Endothelial cell of umbilical vein (primary cell): ENCODE data around the gene OST4. TPM values are rescaled to one million over a fixed set of nuclear protein-coding genes. Genes with fewer than 3 reads are reported as not detected.
A peak's percentile ranks its signal among the peaks of the same experiment; 100 is the strongest.

Source experiments
- BruUV-seq: library from RNA; stranded (reverse); fragments of 400-500 nt; replicated peaks from 2 replicates; lab custom pipeline; 2021; lab: Mats Ljungman, UMichigan
- CTCF ChIA-PET: fragments of 300-600, 350-600 bp; sonication (Branson Sonifier 250); formaldehyde crosslinking; loops from one replicate; lab custom pipeline; 2021; ENCODE audit warnings: antibody characterized with exemption, inconsistent platforms; lab: Charles Lee
- POLR2A ChIA-PET: fragments of 300-600, 350-600 bp; sonication (Branson Sonifier 250); formaldehyde crosslinking; loops from one replicate; lab custom pipeline; 2021; ENCODE audit warnings: antibody characterized with exemption, inconsistent platforms; lab: Charles Lee
- DNase-seq: peaks from one replicate; pipeline ENCODE4 v3.0.0-alpha.2; 2011; ENCODE audit warnings: low read depth, low spot score
- FAIRE-seq: peaks from 2 replicates; lab custom pipeline; 2011; peaks lifted over from hg19 to GRCh38; lab: Jason Lieb, UNC
- H2AFZ ChIP-seq: 2 replicates; pipeline ENCODE4 v1.6.0; 2012; ENCODE audit warnings: low read depth, low read length, control low read depth, inconsistent platforms
- H3K27ac ChIP-seq: 2 replicates; pipeline ENCODE4 v1.5.1; 2011; ENCODE audit warnings: low read depth, mild to moderate bottlenecking, control low read depth, low read length, moderate library complexity; ENCODE audit not compliant: insufficient read depth
- H3K27me3 ChIP-seq, 2 experiments: 2 replicates each; pipeline versions ENCODE4 v1.6.0 to v1.6.1; 2011; ENCODE audit warnings: low read length in 2 of 2, mixed read lengths in 1 of 2; ENCODE audit not compliant: control insufficient read depth in 2 of 2, insufficient read depth in 2 of 2
- H3K36me3 ChIP-seq, 2 experiments: 2 replicates in 1 of 2; 3 replicates in 1 of 2; pipeline ENCODE4 v1.5.1; 2011; ENCODE audit warnings: low read length in 2 of 2, mild to moderate bottlenecking in 1 of 2, moderate library complexity in 1 of 2; ENCODE audit not compliant: control insufficient read depth in 2 of 2, insufficient read depth in 2 of 2; ENCODE audit errors: extremely low read depth in 1 of 2
- H3K4me1 ChIP-seq: 3 replicates; pipeline ENCODE4 v1.5.1; 2011; ENCODE audit warnings: mild to moderate bottlenecking, low read length; ENCODE audit not compliant: control insufficient read depth, insufficient read depth; ENCODE audit errors: extremely low read depth
- H3K4me2 ChIP-seq: 2 replicates; pipeline ENCODE4 v1.6.1; 2011; ENCODE audit warnings: low read length, control low read depth, mixed read lengths; ENCODE audit not compliant: insufficient read depth
- H3K4me3 ChIP-seq, 3 experiments: fragments of 200-600 bp in 1 of 3; sonication (generic), shearing (Covaris generic) in 1 of 3; replicated peaks in 1 of 3; 2 replicates each; pipeline ENCODE4 v1.5.1; 2011 to 2016; ENCODE audit warnings: control low read depth in 3 of 3, low read length in 3 of 3, mild to moderate bottlenecking in 2 of 3, inconsistent platforms in 1 of 3, low read depth in 1 of 3, moderate library complexity in 1 of 3; ENCODE audit not compliant: insufficient read depth in 1 of 3
- H3K79me2 ChIP-seq: 2 replicates; pipeline ENCODE4 v1.6.0; 2012; ENCODE audit warnings: low read length, inconsistent platforms; ENCODE audit not compliant: control insufficient read depth, insufficient read depth
- H3K9ac ChIP-seq: replicated peaks from 2 replicates; pipeline ENCODE3; 2011; ENCODE audit warnings: low read length, control low read depth; ENCODE audit not compliant: insufficient read depth; ENCODE audit errors: extremely low read depth
- H3K9me1 ChIP-seq: replicated peaks from 3 replicates; pipeline ENCODE4 v1.6.0; 2011; ENCODE audit warnings: mild to moderate bottlenecking, low read length; ENCODE audit not compliant: control insufficient read depth, insufficient read depth; ENCODE audit errors: extremely low read depth
- H3K9me3 ChIP-seq: replicated peaks from 2 replicates; pipeline ENCODE4 v1.5.1; 2012; ENCODE audit warnings: low read length, inconsistent platforms; ENCODE audit not compliant: control insufficient read depth, insufficient read depth
- H4K20me1 ChIP-seq: replicated peaks from 2 replicates; pipeline ENCODE3; 2011; ENCODE audit warnings: mild to moderate bottlenecking, low read length; ENCODE audit not compliant: control insufficient read depth, insufficient read depth; ENCODE audit errors: extremely low read depth
- GATA2 ChIP-seq: IDR thresholded peaks from 2 replicates; pipeline ENCODE4 v1.7.0; 2011; ENCODE audit warnings: low read depth, mild to moderate bottlenecking, moderate library complexity, mixed read lengths, low read length; ENCODE audit not compliant: insufficient read length, insufficient read depth
- POLR2AphosphoS5 ChIP-seq: IDR thresholded peaks from 2 replicates; pipeline ENCODE4 v1.6.1; 2012; ENCODE audit warnings: low read depth, mild to moderate bottlenecking, control low read depth, low read length, moderate library complexity; ENCODE audit not compliant: insufficient read depth
- dilution Hi-C: fragments of 300-500 bp; cut with MboI; formaldehyde crosslinking; loops from one replicate; pipeline ENCODE4 v1.15.0; 2019; ENCODE audit warnings: low sequenced_read_pairs; ENCODE audit not compliant: extremely low pct_ligation_motif_present
- intact Hi-C: fragments of 100-400 bp; cut with micrococcal nuclease; formaldehyde crosslinking; loops from one replicate; pipeline ENCODE4 v1.10.0; 2022
- polyA plus RNA-seq, 4 experiments: library from polyadenylated mRNA; depleted of rRNA in 3 of 4; stranded (reverse) in 3 of 4; unstranded in 1 of 4; fragments of >200 nt; gene quantifications; 2 replicates each; pipeline versions ENCODE4 v1.2.1 to v1.2.3, GENCODE V29; 2011 to 2012; ENCODE audit warnings: missing spikeins in 1 of 4
- total RNA-seq: library from RNA; stranded (reverse); gene quantifications from 2 replicates; pipeline ENCODE4 v1.2.3, GENCODE V29; 2021
- TF ChIP-seq, protein P1 (sequence below), 2 donors: IDR thresholded peaks; 1 replicate in 1 of 2; 2 replicates in 1 of 2; pipeline ENCODE4 v1.5.1; 2011; ENCODE audit warnings: low read length in 2 of 2, mild to moderate bottlenecking in 2 of 2, moderate library complexity in 2 of 2, control low read depth in 1 of 2, inconsistent platforms in 1 of 2, low read depth in 1 of 2; ENCODE audit not compliant: insufficient read depth in 1 of 2; ENCODE audit errors: extremely low read depth in 1 of 2
- TF ChIP-seq, protein P2 (sequence below): IDR thresholded peaks from 2 replicates; pipeline ENCODE4 v1.6.1; 2011; ENCODE audit not compliant: insufficient read depth, insufficient read length

The OST4 gene
- total and polyA plus RNA-seq, 2 donors (not counting 3 experiments of a cell fraction or from before 2014, with no cell fraction given): 415 to 1,189 TPM

DNA sequence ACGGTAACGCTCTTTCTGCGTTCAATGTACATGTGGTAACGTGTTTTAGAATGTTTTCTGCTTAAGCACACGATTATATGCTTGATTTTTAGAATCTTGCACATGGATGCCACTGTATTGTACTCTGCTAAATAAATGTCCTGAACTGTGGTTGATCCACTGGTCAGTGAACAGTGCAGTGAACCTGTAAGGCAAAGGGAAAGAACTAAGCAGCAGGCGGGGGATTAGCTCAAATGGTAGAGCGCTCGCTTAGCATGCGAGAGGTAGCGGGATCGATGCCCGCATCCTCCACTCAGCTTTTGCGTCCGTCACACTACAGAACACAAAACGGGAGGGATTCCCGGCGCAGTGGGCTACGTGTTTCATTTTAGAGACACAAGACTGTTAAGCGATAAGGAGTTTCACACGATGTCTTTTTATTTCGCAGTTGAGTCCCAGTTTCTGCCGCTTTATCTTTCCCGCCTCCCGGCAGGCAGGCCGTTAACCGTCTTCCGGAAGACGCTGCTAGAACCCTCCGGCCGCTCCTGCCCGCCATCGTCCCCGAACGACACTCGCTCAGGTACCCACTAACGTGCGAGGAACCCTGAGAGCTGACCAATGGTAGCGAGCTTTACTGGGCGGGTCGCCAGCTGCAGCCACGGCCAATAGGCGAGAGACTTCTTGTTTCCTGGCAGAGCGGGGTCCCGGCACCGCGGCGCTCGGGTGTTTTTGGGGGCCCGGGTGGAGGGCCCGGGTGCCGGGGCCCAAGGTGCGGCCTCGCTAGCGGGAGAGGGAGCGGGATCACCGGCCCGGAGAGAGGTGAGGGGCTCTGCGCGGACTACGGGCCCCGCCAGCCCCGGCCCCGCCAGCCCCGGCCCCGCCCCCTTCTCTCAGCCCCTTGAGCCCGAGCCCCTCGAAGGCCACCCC lies 20.2 kb downstream of the OST4 start, which contains the start of gene AGBL5:
Gene AGBL5, plus strand, starts transcription at position 673 of the 906 bp plus-strand sequence. CDS start 1,291 bp downstream, outside the sequence.
- peak; percentile 98 for FAIRE-seq
- ChIA-PET POLR2A (interaction anchor here (1.1 to 2.2 kb wide), 3 partner anchors 20 to 36 kb away, joined by 3 to 7 read pairs (median 4); partner anchors contain the start of genes KHK and OST4), CTCF (interaction anchor here (0.7 to 5.9 kb wide), 19 partner anchors 8 to 252 kb away, joined by 3 to 39 read pairs (median 4); partner anchors contain the start of genes KHK, OST4, PREB and TMEM214)
- intact Hi-C loops: loop anchor here (1.0 kb wide), 6 partner anchors 19 to 90 kb away; partner anchors contain the start of genes KHK, OST4, PREB and TMEM214
- TF ChIP-seq, protein P1, sequence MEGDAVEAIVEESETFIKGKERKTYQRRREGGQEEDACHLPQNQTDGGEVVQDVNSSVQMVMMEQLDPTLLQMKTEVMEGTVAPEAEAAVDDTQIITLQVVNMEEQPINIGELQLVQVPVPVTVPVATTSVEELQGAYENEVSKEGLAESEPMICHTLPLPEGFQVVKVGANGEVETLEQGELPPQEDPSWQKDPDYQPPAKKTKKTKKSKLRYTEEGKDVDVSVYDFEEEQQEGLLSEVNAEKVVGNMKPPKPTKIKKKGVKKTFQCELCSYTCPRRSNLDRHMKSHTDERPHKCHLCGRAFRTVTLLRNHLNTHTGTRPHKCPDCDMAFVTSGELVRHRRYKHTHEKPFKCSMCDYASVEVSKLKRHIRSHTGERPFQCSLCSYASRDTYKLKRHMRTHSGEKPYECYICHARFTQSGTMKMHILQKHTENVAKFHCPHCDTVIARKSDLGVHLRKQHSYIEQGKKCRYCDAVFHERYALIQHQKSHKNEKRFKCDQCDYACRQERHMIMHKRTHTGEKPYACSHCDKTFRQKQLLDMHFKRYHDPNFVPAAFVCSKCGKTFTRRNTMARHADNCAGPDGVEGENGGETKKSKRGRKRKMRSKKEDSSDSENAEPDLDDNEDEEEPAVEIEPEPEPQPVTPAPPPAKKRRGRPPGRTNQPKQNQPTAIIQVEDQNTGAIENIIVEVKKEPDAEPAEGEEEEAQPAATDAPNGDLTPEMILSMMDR (IDR thresholded peaks at IDR 0.05; ENCODE audit: extremely low read depth in 1 of 2, insufficient read depth in 1 of 2, low read depth in 1 of 2, low read length in 2 of 2): no peak
- peak; percentile 76 for TF ChIP-seq POLR2AphosphoS5
- TF ChIP-seq, protein P2, sequence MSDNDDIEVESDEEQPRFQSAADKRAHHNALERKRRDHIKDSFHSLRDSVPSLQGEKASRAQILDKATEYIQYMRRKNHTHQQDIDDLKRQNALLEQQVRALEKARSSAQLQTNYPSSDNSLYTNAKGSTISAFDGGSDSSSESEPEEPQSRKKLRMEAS: peak; percentile 70
- no peak for TF ChIP-seq GATA2
- peak; percentile 96 for DNase-seq
- no peaks in the 10 kb centered on the region for H3K9me3 ChIP-seq
- H3K4me1 ChIP-seq: peaks cover 12% of the 10 kb centered on the region
- H3K4me2 ChIP-seq: peak within 1 kb of the TSS; percentile 82
- peak within 1 kb of the TSS; percentile 60 for H3K27ac ChIP-seq
- peak within 1 kb of the TSS; percentile 93 for H2AFZ ChIP-seq
- H3K9me1 ChIP-seq: no peaks in the 10 kb centered on the region
- H3K9ac ChIP-seq: peak within 1 kb of the TSS; percentile 61
- no peaks in the 10 kb centered on the region for H3K79me2 ChIP-seq
- no TSS peak for BruUV-seq
- peak within 1 kb of the TSS; percentile 67 to 93 (median 73) for H3K4me3 ChIP-seq
- H3K27me3 ChIP-seq: no peaks in the 10 kb centered on the region
- H3K36me3 ChIP-seq: peaks cover 3 to 22% of the 10 kb centered on the region in 2 experiments
- H4K20me1 ChIP-seq: no peaks in the 10 kb centered on the region
- dilution Hi-C loops: no loop called here
